IMR-90 (cell line): Measurements from ENCODE around the gene HIVEP3.

Source experiments
- BHLHE40 ChIP-seq: fragments of 150-350 bp; IDR thresholded peaks from 2 replicates; pipeline ENCODE4 v1.6.1; 2016; ENCODE audit warnings: mild to moderate bottlenecking, low read depth, low read length
- CEBPB ChIP-seq: IDR thresholded peaks from 2 replicates; pipeline ENCODE4 v1.6.1; 2012; ENCODE audit warnings: low read depth, low read length, improper control_type of control experiment
- CHD1 ChIP-seq: IDR thresholded peaks from 2 replicates; pipeline ENCODE4 v1.6.1; 2012; ENCODE audit warnings: low read depth, low read length, improper control_type of control experiment
- FOS ChIP-seq: fragments of 150-350 bp; IDR thresholded peaks from 2 replicates; pipeline ENCODE4 v1.6.1; 2016; ENCODE audit warnings: low read depth, low read length
- MAFK ChIP-seq: IDR thresholded peaks from 2 replicates; pipeline ENCODE4 v1.6.1; 2012; ENCODE audit warnings: low read depth, low read length, improper control_type of control experiment
- MAZ ChIP-seq: IDR thresholded peaks from 2 replicates; pipeline ENCODE4 v1.6.1; 2012; ENCODE audit warnings: low read depth, mild to moderate bottlenecking, low read length, improper control_type of control experiment, moderate library complexity, borderline replicate concordance
- MXI1 ChIP-seq: IDR thresholded peaks from 2 replicates; pipeline ENCODE4 v1.6.1; 2012; ENCODE audit warnings: low read depth, mild to moderate bottlenecking, low read length, moderate library complexity, borderline replicate concordance
- NFE2L2 ChIP-seq: fragments of 150-350 bp; IDR thresholded peaks from 2 replicates; pipeline ENCODE4 v1.6.1; 2016; ENCODE audit warnings: low read depth, mild to moderate bottlenecking, low read length
- POLR2A ChIP-seq: IDR thresholded peaks from 2 replicates; pipeline ENCODE4 v1.6.1; 2012; ENCODE audit warnings: mild to moderate bottlenecking, low read depth, low read length
- RAD21 ChIP-seq: IDR thresholded peaks from 2 replicates; pipeline ENCODE4 v1.6.1; 2012; ENCODE audit warnings: low read length, improper control_type of control experiment
- RFX5 ChIP-seq: IDR thresholded peaks from 2 replicates; pipeline ENCODE4 v1.8.0; 2012; ENCODE audit warnings: low read depth, mild to moderate bottlenecking, low read length, moderate library complexity
- TF ChIP-seq, protein P1 (sequence below): conservative IDR thresholded peaks from 2 replicates; pipeline ENCODE4 v1.5.1; 2012; ENCODE audit warnings: mild to moderate bottlenecking, low read depth, low read length, improper control_type of control experiment
- TF ChIP-seq, protein P2 (sequence below): fragments of 150-350 bp; IDR thresholded peaks from 2 replicates; pipeline ENCODE4 v1.6.1; 2017; ENCODE audit warnings: mild to moderate bottlenecking, antibody characterized with exemption, low read length, low read depth
- TF ChIP-seq, protein P3 (sequence below): fragments of 150-350 bp; IDR thresholded peaks from 2 replicates; pipeline ENCODE4 v1.6.1; 2016; ENCODE audit warnings: low read depth, mild to moderate bottlenecking, low read length, moderate library complexity, borderline replicate concordance

DNA sequence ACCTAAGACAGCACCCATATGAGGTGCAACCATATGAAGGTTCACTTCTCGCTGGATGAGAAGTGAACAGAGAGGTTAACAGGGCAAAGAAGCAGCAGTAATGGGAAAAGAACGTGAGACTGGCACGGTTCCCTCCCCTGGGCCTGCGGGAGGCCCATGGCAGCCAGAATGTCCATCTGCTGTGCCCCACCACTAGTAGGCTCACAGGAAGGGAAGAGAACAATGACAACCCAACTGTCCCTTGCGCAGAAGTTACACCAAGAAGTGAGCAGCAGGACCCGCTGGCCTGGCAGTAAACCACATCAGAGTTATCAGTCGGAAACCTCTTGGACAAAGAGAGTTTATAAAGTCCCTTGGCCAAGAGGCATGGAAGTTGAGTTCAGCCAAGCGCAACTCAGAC is 11.3 kb downstream of the HIVEP3 start:
- TF ChIP-seq, protein P1, sequence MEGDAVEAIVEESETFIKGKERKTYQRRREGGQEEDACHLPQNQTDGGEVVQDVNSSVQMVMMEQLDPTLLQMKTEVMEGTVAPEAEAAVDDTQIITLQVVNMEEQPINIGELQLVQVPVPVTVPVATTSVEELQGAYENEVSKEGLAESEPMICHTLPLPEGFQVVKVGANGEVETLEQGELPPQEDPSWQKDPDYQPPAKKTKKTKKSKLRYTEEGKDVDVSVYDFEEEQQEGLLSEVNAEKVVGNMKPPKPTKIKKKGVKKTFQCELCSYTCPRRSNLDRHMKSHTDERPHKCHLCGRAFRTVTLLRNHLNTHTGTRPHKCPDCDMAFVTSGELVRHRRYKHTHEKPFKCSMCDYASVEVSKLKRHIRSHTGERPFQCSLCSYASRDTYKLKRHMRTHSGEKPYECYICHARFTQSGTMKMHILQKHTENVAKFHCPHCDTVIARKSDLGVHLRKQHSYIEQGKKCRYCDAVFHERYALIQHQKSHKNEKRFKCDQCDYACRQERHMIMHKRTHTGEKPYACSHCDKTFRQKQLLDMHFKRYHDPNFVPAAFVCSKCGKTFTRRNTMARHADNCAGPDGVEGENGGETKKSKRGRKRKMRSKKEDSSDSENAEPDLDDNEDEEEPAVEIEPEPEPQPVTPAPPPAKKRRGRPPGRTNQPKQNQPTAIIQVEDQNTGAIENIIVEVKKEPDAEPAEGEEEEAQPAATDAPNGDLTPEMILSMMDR: no peak
- TF ChIP-seq, protein P2, sequence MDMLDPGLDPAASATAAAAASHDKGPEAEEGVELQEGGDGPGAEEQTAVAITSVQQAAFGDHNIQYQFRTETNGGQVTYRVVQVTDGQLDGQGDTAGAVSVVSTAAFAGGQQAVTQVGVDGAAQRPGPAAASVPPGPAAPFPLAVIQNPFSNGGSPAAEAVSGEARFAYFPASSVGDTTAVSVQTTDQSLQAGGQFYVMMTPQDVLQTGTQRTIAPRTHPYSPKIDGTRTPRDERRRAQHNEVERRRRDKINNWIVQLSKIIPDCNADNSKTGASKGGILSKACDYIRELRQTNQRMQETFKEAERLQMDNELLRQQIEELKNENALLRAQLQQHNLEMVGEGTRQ: no peak
- TF ChIP-seq RFX5 (no peak), POLR2A (no peak), MAZ (no peak), MAFK (no peak), NFE2L2 (no peak), FOS (no peak), MXI1 (no peak), RAD21 (no peak), CHD1 (no peak), BHLHE40 (no peak), CEBPB (no peak)
- TF ChIP-seq, protein P3, sequence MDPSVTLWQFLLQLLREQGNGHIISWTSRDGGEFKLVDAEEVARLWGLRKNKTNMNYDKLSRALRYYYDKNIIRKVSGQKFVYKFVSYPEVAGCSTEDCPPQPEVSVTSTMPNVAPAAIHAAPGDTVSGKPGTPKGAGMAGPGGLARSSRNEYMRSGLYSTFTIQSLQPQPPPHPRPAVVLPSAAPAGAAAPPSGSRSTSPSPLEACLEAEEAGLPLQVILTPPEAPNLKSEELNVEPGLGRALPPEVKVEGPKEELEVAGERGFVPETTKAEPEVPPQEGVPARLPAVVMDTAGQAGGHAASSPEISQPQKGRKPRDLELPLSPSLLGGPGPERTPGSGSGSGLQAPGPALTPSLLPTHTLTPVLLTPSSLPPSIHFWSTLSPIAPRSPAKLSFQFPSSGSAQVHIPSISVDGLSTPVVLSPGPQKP: no peak
